ENCODE measurements around the gene ALG13.

- TF ChIP-seq MYC (IDR thresholded peaks at IDR 0.05; ENCODE audit: borderline replicate concordance, low read length): no peak
- TF ChIP-seq POLR2A (IDR thresholded peaks at IDR 0.05; ENCODE audit: low read length): no peak
- no peak for TF ChIP-seq EP300 (IDR thresholded peaks at IDR 0.05)
- TF ChIP-seq CTCF (IDR thresholded peaks at IDR 0.05): no peak
- TF ChIP-seq CHD2 (IDR thresholded peaks at IDR 0.05; ENCODE audit: low read length, partially characterized antibody): no peak
- no peak for TF ChIP-seq REST (IDR thresholded peaks at IDR 0.05)
- no peak for TF ChIP-seq GATA3 (IDR thresholded peaks at IDR 0.05; ENCODE audit: borderline replicate concordance)
- TF ChIP-seq NR3C1 (IDR thresholded peaks at IDR 0.05): no peak
- TF ChIP-seq SREBF2 (IDR thresholded peaks at IDR 0.05): no peak
- TF ChIP-seq HDAC2 (IDR thresholded peaks at IDR 0.05): no peak
- no peak for TF ChIP-seq USF2 (IDR thresholded peaks at IDR 0.05)
- no peak for TF ChIP-seq RAD21 (conservative IDR thresholded peaks at IDR 0.05 in 1 of 2, IDR thresholded peaks at IDR 0.05 in 1 of 2)
- no peak for TF ChIP-seq HMGXB4 (CRISPR knock-in tag; IDR thresholded peaks at IDR 0.05; ENCODE audit: borderline replicate concordance)
Measured at GRCh38 chrX:111662292-111662691, 18.7 kb upstream of the ALG13 start.

Data from A549 (cell line).